ENCODE data around the gene PAFAH1B1. TPM values are rescaled to one million over a fixed set of nuclear protein-coding genes. Genes with fewer than 3 reads are reported as not detected.

Gene PAFAH1B1
- total RNA-seq, 1 experiment from 2014 or later: 114 TPM

- TF ChIP-seq, protein P1, sequence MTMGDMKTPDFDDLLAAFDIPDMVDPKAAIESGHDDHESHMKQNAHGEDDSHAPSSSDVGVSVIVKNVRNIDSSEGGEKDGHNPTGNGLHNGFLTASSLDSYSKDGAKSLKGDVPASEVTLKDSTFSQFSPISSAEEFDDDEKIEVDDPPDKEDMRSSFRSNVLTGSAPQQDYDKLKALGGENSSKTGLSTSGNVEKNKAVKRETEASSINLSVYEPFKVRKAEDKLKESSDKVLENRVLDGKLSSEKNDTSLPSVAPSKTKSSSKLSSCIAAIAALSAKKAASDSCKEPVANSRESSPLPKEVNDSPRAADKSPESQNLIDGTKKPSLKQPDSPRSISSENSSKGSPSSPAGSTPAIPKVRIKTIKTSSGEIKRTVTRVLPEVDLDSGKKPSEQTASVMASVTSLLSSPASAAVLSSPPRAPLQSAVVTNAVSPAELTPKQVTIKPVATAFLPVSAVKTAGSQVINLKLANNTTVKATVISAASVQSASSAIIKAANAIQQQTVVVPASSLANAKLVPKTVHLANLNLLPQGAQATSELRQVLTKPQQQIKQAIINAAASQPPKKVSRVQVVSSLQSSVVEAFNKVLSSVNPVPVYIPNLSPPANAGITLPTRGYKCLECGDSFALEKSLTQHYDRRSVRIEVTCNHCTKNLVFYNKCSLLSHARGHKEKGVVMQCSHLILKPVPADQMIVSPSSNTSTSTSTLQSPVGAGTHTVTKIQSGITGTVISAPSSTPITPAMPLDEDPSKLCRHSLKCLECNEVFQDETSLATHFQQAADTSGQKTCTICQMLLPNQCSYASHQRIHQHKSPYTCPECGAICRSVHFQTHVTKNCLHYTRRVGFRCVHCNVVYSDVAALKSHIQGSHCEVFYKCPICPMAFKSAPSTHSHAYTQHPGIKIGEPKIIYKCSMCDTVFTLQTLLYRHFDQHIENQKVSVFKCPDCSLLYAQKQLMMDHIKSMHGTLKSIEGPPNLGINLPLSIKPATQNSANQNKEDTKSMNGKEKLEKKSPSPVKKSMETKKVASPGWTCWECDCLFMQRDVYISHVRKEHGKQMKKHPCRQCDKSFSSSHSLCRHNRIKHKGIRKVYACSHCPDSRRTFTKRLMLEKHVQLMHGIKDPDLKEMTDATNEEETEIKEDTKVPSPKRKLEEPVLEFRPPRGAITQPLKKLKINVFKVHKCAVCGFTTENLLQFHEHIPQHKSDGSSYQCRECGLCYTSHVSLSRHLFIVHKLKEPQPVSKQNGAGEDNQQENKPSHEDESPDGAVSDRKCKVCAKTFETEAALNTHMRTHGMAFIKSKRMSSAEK (CRISPR knock-in tag; IDR thresholded peaks at IDR 0.05; ENCODE audit: borderline replicate concordance): no peak
- TF ChIP-seq GTF2I (CRISPR knock-in tag; conservative IDR thresholded peaks at IDR 0.05) (no peak), SMAD4 (CRISPR knock-in tag; IDR thresholded peaks at IDR 0.05) (no peak), ZSCAN18 (CRISPR knock-in tag; IDR thresholded peaks at IDR 0.05) (no peak), JAZF1 (CRISPR knock-in tag; IDR thresholded peaks at IDR 0.05) (no peak), ARID4B (CRISPR knock-in tag; IDR thresholded peaks at IDR 0.05; ENCODE audit: borderline replicate concordance) (no peak), CBFB (CRISPR knock-in tag; IDR thresholded peaks at IDR 0.05; ENCODE audit: low read depth) (no peak), RORB (CRISPR knock-in tag; IDR thresholded peaks at IDR 0.05) (no peak)
These were observed 41.8 kb downstream of the PAFAH1B1 start (continued) for GRCh38 chr17:2635241-2635640.

- Mint-ChIP-seq H3K36me3 (peaks cover 17% of the 10 kb centered on the region), H3K4me1 (peaks cover 38% of the 10 kb centered on the region), H3K27ac (no peak overlapping the region), H3K9me3 (no peaks in the 10 kb centered on the region), H3K4me3 (no peak overlapping the region), H3K27me3 (ENCODE audit: low read depth) (no peaks in the 10 kb centered on the region)
- ATAC-seq (no peak), DNase-seq (ENCODE audit: low spot score) (no peak)
- POLR2A ChIA-PET: no interaction called here
- CTCF ChIA-PET: no interaction called here
- TF ChIP-seq EMX1 (CRISPR knock-in tag; IDR thresholded peaks at IDR 0.05) (no peak), RELA (CRISPR knock-in tag; IDR thresholded peaks at IDR 0.05; ENCODE audit: borderline replicate concordance) (no peak), CREM (CRISPR knock-in tag; IDR thresholded peaks at IDR 0.05) (no peak), TEAD1 (CRISPR knock-in tag; IDR thresholded peaks at IDR 0.05) (no peak), ZNF423 (CRISPR knock-in tag; IDR thresholded peaks at IDR 0.05) (no peak), NR1H2 (CRISPR knock-in tag; IDR thresholded peaks at IDR 0.05) (no peak), ZNF121 (CRISPR knock-in tag; IDR thresholded peaks at IDR 0.05) (no peak), JAZF1 (CRISPR knock-in tag; IDR thresholded peaks at IDR 0.05) (no peak)
- TF ChIP-seq, protein P2, sequence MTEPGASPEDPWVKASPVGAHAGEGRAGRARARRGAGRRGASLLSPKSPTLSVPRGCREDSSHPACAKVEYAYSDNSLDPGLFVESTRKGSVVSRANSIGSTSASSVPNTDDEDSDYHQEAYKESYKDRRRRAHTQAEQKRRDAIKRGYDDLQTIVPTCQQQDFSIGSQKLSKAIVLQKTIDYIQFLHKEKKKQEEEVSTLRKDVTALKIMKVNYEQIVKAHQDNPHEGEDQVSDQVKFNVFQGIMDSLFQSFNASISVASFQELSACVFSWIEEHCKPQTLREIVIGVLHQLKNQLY (CRISPR knock-in tag; IDR thresholded peaks at IDR 0.05): no peak
- TF ChIP-seq, protein P3, sequence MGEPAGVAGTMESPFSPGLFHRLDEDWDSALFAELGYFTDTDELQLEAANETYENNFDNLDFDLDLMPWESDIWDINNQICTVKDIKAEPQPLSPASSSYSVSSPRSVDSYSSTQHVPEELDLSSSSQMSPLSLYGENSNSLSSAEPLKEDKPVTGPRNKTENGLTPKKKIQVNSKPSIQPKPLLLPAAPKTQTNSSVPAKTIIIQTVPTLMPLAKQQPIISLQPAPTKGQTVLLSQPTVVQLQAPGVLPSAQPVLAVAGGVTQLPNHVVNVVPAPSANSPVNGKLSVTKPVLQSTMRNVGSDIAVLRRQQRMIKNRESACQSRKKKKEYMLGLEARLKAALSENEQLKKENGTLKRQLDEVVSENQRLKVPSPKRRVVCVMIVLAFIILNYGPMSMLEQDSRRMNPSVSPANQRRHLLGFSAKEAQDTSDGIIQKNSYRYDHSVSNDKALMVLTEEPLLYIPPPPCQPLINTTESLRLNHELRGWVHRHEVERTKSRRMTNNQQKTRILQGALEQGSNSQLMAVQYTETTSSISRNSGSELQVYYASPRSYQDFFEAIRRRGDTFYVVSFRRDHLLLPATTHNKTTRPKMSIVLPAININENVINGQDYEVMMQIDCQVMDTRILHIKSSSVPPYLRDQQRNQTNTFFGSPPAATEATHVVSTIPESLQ (CRISPR knock-in tag; IDR thresholded peaks at IDR 0.05): no peak
- TF ChIP-seq, protein P4, sequence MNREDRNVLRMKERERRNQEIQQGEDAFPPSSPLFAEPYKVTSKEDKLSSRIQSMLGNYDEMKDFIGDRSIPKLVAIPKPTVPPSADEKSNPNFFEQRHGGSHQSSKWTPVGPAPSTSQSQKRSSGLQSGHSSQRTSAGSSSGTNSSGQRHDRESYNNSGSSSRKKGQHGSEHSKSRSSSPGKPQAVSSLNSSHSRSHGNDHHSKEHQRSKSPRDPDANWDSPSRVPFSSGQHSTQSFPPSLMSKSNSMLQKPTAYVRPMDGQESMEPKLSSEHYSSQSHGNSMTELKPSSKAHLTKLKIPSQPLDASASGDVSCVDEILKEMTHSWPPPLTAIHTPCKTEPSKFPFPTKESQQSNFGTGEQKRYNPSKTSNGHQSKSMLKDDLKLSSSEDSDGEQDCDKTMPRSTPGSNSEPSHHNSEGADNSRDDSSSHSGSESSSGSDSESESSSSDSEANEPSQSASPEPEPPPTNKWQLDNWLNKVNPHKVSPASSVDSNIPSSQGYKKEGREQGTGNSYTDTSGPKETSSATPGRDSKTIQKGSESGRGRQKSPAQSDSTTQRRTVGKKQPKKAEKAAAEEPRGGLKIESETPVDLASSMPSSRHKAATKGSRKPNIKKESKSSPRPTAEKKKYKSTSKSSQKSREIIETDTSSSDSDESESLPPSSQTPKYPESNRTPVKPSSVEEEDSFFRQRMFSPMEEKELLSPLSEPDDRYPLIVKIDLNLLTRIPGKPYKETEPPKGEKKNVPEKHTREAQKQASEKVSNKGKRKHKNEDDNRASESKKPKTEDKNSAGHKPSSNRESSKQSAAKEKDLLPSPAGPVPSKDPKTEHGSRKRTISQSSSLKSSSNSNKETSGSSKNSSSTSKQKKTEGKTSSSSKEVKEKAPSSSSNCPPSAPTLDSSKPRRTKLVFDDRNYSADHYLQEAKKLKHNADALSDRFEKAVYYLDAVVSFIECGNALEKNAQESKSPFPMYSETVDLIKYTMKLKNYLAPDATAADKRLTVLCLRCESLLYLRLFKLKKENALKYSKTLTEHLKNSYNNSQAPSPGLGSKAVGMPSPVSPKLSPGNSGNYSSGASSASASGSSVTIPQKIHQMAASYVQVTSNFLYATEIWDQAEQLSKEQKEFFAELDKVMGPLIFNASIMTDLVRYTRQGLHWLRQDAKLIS (CRISPR knock-in tag; IDR thresholded peaks at IDR 0.05; ENCODE audit: borderline replicate concordance): no peak
These were observed 42.2 kb downstream of the PAFAH1B1 start for GRCh38 chr17:2635675-2636074.

Measured in WTC11 (cell line).